Ramos (cell line): ENCODE data around the gene MSH5.
"Not testable (repeated sequence)": the region's sequence is repeated elsewhere in the genome, so short reads cannot be mapped to it uniquely, and the experiment has no call there.

Source experiments
- in situ Hi-C: fragments of 300-500 bp; cut with MboI; formaldehyde crosslinking; loops from one replicate; pipeline ENCODE4 v1.14.3; 2022; ENCODE audit warnings: low sequenced_read_pairs; ENCODE audit not compliant: unreplicated experiment

Gene MSH5

DNA sequence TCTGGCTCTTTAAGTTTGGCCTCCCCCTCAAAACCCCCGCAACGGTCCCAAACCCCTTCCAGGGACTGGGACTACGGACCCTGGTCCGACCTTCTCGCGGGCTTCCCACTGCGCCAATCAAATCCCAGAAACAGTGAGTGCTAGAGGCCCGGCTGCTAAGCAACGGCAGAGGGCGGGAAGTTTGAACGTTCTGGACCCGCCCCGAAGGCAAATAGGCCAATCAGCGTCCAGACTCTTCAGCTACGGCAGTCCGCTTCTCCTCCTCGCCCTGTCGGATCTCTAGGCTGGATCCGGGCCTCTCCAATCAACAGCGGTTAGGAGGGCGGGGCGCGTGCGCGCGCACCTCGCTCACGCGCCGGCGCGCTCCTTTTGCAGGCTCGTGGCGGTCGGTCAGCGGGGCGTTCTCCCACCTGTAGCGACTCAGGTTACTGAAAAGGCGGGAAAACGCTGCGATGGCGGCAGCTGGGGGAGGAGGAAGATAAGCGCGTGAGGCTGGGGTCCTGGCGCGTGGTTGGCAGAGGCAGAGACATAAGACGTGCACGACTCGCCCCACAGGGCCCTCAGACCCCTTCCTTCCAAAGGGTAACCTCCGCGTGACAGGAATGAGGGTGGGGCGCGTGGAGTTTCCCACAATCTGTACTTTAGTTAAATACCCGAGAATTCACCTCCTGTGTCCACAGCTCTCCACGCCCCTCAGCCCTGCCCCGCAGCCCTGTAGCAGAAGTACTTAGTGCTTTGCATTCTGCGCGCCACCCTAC, at the start of gene MSH5:
Gene MSH5 (plus strand): TSS at position 367 of the 758 bp plus-strand sequence. CDS start 462 bp downstream, outside the sequence.
- in situ Hi-C loops: no loop called here

DNA sequence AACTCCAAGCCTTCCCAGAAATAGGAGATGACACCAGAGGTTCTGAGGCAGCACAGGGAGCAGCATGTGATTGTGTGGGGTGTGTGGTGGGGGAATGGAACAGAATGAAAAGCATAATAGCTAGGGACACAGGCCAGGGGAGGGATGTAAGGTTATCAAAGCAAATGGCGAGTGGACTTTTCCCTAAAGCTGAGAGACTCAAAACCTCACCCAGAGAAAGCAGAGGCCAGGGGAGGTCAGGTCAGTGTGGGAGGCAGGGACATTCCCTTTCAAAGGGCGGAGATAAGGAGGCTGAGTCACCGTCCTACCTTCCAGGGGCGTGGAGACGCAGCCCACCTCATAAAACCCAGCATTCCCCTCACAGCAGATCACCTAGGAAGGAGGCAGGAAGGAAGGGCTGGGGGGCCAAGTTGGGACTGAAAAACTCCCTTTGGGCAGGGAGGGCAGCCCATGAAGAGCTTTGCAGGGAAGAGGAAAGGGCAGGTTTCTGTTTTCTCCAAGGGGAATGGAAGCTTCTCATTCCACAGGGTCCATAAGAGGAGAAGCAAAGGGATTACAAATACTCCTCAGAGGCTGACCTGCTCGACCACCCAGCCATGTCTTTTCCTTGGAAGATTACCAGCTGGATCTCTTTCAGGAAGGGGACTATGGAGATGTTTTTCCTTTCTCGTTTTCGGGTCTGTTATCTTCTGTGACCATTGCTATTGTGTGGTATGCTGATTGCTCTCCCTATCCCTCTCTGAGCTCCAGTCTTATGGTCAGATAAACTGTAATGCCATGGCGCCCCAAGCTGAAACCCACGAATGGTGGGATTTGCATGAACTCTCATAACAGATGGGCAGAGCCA, 49.4 kb upstream of the MSH5 start:
- in situ Hi-C loops: no loop called here

DNA sequence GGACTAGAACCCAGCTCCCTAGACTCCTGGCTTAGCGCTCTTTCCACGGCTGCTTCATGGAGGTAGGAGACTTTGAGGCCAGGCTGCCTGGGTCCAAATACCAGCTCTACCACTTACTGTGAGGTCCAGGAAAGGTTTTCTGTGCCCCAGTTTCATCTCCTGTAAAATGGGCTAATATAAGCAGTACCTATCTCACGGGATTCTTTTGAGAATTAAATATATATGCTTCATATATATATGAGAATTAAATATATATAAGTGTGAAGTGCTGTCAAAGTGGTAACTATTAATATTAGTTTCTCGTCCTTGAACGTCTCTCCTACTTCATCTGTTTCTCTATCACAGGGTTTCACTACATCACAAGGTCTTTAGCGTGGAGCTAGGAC, 48.7 kb upstream of the MSH5 start:
- in situ Hi-C loops: no loop called here

DNA sequence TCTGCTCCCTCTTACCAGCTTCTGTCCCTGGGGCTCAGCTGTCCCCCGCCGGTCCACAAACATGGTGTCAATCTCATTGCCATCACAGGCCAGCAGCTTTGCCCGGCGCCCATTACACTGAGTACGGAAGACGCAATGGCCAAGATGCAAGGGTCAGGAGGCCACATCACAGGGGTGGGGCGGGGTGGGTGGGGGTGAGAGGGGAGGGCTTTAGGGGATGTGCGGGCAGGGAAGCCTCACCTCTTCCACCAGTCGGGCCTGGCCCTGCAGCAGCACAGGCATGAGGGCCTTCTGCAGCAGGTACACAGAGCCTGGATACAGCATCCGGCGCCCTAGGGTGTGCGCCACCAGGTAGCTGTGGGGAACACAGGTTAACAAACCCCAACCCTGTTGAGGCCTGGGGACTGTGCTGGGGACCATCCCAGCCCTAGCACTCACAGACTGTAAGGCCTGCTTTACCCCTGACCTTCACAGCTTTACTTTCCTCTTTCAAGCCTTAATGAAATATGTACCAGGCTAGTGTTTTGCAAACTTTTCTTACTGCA, 48.2 kb upstream of the MSH5 start:
- in situ Hi-C loops: no loop called here

DNA sequence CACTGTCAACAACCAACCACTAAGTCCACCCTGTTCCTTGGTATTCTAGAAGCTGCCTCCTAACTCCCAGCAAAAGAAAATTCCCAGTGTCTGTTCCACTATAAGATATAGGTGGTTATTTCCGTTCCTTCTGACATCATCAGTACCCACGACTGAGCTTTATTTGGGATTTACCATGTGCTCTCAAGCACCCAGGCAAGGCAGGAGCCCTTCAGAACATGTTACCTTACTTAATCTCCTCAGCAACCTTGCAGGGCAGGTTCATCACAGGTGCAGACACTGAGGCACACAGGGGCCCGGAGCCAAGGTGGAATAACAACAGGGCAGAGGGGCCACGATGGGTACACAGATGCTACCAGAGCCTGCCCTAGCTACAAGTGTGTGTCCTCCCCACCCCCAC, 47.5 kb upstream of the MSH5 start:
- in situ Hi-C loops: no loop called here

DNA sequence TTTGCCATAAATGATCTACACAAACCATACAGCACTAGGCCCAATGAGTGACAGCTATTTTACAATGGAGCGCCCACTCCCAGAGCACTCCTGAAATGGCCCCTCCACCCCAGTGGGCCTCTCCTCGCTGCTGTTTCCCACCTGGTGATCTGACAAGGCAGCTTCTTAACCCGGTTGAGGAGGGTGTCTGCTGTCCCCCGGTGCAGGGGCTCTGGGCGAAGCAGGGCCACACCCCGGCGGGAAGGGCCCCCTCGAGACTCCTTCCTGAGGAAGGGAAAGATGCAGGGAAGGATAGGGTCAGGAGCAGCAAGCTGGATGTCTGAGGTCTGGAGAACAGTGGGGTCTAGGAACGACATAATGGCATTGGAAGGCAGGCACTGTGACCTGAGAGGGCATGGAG, 46.9 kb upstream of the MSH5 start:
- in situ Hi-C loops: no loop called here

DNA sequence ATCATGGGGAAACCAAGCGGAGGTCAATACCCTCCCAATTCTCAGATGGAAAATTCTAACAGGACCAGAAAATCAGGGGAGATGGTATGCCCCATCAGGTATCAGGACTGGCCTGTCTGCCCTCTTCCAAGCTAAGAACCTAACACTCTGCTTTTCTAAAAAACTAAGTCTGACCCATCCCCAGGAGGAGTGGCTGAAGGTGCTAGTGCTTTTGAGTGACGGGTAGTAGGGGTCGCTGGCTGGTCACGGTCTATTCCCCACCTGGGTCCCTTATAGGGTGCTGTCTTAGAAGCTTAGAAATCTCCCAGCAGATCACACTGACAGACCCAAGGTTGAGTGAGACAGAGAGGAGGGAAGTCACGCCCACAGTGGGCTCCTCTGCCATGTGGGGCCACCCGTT, 46.3 kb upstream of the MSH5 start:
- in situ Hi-C loops: no loop called here

DNA sequence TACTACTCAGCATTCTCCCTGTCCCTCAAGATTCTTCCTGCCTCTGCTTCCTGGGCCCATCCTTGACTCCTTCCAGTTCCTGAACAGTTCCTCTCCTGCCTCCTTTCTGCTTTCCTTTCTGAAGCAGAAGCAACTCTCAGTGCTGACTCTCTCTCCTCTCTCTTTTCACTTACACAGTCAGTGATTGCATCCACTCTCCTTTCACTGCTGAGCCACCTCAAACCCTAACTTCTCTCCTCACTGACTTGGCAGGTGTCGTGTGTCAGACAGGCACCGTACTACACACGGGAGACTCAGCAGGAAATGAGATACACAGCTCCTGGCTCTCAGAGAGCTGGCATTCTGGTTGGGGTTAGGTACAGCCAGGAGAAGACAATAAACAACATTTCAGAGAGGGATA, 42.2 kb upstream of the MSH5 start:
- in situ Hi-C loops: no loop called here

DNA sequence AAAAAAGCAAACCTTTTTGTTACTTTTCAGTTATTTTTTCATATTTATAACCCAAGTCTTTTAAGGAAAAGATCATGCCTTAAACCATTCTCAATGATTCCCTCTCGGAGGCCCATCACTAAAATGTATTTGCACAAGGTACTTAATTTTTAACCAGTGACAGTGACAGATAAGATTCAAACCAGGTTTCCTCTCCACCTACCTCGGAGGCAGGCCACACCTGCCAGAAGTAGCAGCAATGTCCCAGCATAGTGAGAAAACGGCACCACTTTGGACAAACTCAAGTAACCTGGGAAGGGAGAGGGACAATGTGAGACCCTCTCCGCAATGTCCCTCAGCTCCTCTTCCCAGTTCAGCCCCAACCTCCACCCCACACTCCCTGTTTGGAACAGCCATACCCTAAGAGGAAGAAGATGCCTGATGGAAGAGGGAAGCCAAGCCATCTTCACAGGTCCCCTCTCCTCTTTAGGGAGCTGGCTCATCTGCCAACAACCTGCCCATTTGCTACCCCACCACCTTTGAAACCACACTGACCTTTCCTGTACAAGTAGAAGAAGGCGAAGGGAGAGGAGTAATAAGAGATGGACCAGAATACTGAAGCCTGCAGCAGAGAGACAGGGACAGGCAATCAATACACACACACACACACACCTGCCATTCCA, 38.9 kb upstream of the MSH5 start:
- in situ Hi-C loops: no loop called here

DNA sequence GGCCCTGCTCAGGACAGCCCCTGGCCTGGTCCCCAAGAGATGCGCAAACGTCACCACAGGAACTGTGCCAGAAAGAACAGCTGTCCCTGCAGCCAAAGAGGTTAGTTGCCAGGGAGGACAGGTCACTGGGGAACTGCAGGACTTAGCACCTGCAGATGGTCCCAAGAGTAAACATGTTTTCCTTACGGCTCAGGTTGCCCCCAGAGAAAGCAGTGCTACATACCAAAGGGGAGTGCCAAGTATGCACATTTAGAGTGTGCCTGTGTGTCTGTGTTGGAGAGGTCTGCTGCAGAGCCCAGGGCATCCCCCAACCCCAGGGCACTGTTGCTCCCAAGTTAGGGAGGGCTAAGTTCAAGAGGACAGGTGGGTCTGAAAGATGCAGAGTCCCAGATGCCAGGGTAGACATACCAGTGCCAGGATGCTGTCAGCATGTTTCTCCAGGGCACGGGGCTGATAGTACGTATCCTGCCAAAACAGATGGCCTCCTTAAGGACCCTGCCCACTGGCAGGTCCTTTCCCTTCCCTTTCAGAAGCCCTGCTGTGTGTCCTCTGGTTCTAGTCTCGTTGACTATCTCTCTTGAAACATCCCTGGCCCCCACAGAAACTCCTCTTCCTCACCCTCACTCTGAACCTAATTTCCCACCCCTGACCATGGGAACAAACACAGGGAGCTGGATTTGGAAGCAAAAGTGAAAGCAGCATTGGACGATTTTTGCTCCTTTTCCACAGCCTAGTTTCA, 38.0 kb upstream of the MSH5 start:
- in situ Hi-C loops: no loop called here

DNA sequence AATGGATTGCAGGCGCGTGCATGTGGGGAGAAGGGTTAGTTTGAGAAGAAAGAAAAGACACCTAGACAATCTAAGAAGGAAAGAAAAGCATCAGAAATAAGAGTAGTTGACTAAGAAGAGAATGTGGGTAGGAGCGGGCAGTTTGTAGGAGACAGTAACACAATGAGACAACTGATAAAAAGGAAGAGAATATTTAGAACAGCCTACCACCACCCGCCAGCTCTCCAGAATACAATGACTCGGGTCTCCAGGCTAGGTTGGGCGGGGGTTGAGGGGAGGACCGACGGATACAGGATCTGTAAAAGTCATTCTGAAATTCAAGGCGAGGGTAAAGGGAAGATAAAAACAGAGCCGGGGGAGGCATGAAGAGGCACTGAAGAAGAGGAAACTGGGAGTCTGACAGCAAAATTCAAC, 37.4 kb upstream of the MSH5 start:
- in situ Hi-C loops: no loop called here

DNA sequence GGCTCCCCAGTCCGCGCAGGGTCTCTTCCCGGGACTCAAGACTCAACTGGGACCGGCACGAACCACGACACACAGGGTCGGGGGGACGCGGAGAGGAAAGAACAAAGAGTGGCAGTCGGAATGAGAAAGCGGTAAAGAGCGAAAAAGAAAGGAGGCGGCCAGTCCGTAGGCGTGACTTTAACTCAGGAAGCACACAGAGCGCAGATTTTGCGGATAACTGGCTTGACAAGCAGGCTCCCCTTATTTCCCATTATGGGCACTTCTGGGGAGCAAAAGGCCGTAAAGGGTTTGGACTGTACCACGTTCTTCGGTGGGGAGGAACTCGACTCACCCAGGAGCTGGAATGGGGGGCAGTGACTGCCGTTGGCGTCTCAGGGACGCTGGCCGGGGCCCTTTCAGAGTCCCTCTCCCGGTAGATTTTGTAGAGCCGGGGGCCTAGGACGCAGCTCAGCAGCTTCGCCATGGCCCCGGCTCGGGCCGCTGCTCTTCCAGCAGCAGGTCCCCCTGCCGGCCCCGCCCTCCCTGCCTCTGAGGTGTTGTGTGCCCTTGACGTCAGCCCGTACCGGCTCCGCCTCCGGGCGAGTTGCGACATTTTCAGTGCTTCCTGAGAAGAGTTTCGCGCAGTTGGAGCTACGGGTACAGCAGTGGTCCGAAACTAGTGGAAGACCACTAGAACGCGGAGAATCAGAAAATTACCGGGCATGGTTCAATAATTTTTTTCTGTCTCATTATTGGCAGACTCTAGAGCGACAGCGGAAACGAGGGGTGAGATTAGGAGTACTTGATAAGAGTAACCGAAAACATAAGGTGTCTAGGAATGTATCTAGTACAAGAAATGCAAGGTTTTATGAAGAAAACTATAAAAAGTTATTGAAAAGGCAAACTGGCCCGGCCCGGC, 36.7 kb upstream of the MSH5 start, which contains the start of gene ABHD16A:
Gene ABHD16A (minus strand): TSS at position 506 of the 898 bp plus-strand sequence. CDS start 43 bp downstream, at position 463.
- in situ Hi-C loops: no loop called here

DNA sequence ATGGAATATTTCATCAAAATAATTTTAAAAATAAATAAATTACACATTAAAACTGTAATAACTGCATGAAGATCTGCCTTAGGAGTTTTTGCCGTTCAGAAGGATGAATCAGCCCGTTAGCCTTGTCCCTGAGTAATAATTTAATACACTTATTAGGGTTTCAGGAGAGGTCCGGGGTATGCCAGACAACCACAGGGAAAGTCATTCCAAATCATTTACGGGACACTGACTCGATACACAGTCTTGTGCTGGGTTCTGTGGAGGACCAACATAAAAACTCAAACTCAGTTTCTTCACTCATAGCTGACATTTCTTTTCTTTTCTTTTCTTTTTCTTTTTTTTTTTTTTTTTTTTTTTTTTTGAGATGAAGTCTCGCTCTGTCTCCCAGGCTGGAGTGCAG, 33.9 kb upstream of the MSH5 start:
- in situ Hi-C loops: no loop called here

DNA sequence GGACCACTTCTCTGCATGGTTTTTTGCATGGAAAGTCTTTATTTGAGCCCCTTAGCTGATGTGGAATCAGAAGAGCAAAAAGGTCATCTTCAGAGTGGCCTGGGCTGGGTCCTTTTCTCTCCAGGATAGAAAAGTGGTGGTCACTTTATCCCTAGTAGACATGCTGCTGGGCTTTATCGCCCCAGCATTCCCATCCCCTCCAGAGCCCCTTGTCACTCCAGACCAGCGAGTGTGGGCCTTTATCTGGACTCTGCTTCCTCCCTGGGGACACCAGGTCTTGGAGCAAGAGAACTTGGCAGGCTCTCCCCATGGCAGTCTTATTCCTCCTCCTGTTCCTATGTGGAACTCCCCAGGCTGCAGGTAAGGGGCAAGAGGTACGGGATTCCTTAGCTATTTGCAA, 33.2 kb upstream of the MSH5 start, which contains the start of gene LY6G6F:
Gene LY6G6F (plus strand): TSS at position 268 of the 400 bp plus-strand sequence. CDS start 41 bp downstream, at position 309.
- in situ Hi-C loops: no loop called here

DNA sequence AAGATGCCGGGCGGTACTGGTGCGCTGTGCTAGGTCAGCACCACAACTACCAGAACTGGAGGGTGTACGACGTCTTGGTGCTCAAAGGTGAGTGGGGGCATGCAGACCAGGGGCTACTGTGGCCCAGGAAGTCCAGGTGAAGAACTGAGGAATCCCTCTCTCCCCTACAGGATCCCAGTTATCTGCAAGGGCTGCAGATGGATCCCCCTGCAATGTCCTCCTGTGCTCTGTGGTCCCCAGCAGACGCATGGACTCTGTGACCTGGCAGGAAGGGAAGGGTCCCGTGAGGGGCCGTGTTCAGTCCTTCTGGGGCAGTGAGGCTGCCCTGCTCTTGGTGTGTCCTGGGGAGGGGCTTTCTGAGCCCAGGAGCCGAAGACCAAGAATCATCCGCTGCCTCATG, 32.1 kb upstream of the MSH5 start:
- in situ Hi-C loops: no loop called here

DNA sequence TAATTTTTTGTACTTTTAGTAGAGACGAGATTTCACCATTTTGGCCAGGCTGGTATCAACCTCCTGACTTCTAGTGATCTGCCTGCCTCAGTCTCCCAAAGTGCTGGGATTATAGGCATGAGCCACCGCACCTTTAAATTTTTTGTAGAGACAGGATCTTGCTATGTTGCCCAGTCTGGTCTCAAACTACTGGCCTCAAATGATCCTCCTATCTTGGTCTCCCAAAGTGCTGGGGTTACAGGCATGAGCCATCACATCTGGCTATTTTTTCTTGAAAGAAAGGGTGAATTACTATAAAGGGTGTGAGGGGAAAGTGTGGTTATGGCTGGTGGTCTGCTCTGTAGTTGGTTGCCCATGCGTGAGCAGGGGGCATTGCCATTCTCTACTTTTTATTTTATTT, 31.6 kb upstream of the MSH5 start:
- in situ Hi-C loops: no loop called here

DNA sequence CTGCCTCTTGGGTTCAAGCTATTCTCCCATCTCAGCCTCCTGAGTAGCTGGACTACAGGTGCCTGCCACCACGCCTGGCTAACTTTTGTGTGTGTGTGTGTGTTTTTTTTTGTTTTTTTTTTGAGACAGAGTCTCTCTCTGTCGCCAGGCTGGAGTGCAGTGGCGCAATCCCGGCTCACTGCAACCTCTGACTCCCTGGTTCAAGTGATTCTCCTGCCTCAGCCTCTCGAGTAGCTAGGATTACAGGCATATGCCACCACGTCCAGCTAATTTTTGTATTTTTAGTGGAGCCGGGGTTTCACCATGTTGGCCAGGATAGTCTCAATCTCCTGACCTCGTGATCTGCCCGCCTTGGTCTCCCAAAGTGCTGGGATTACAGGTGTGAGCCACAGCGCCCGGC, 30.6 kb upstream of the MSH5 start:
- in situ Hi-C loops: not testable (repeated sequence)

DNA sequence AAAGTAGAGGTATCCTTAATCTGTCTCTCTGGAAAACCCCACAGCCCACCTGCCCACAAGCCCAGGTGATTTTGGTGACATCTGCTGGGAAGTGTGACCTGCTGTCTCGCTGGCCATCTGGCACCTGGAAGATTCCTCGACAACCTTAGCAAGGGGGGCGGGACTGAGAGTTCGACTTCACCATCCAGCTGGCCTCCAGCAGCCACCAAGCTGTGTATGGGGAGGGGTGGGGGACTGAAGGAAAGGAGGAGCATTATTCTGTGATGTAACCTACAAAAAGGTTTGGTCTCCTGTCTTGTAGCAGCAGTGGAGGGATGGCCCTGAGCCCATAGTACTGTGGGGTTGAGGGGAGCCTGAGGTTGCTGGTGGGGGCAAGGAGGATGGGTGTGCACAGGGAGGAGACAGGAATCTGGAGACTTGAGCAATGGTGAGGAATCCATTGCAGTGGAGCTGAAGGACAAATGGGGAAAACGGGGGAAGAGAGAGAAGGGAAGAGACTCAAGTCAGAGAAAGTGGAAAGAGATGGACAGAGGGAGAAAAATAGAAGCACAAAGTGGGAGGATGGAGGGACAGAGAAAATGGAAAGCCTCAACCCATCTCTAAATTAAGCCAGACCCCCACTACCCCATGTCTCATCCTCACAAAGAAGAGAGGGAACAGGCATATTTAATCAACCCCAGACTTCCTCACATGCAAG, 29.1 kb upstream of the MSH5 start:
- in situ Hi-C loops: no loop called here
